Activated T-cell treated with anti-CD3 and anti-CD28 coated beads, Interleukin-2, amount 50 U/mL, for 48 hours (primary cell): ENCODE measurements around the gene RETN.

Experiments
- DNase-seq, 2 experiments: peaks; one replicate each; pipeline ENCODE4 v3.0.0-alpha.2; 2020

RETN gene, protein sequence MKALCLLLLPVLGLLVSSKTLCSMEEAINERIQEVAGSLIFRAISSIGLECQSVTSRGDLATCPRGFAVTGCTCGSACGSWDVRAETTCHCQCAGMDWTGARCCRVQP

DNA sequence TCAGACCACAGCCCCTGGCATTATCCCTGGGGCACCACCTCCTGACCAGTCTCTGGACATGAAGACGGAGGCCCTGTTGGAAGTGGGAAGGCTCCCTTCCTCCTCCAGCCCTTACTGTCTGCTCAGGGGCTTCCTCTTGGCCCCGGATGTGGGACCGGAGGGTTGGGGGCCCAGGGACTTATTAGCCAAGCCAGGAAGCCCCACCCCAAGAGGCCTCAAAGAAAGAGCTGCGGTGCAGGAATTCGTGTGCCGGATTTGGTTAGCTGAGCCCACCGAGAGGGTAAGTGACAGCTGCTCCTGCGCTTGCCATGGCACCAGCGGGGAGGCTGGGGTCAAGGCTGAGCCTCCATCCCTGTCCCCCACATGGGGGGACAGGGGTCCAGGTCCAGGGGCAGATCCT lies at the start of gene RETN:
TSS of gene RETN (plus strand) at position 208 of the 400 bp plus-strand sequence. CDS start 278 bp downstream, outside the sequence.
- no peak for DNase-seq

DNA sequence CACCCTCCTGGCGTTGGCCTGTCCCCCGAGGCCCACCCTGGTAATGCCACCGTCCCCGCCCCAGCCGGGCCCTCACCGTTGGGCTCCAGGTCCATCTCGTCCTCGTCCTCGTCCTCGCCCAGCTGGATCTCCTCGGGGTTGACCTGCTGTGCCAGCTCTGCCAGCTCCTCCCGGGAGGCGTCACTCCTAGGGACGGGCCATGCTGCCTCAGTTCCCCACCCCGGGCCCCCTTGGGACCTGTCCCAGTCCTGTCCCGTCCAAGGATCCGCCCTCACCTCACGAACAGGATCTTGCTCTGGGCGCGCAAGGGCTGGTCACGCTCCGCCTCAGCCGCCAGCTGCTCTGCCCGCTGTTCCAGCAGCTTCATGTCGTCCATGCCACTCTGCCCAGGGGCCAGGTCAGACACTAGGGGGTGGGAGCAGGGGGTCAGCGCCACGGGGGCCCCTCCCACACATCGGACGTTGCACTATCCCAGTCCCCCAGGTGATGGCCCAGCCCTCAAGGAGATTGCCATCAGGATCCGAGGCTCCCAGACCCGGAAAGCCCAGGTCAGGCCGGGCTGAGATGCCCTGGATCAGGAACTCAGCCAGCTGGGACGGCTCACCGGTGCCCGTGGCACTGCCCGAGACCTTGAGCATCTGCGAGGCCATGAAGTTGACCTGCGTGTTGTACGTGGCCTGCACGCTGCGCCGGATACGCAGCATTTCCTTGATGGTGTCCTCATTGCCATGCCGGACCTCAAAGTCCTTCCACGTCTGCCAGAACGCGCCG lies 49.0 kb upstream of the RETN start:
- no peak for DNase-seq

DNA sequence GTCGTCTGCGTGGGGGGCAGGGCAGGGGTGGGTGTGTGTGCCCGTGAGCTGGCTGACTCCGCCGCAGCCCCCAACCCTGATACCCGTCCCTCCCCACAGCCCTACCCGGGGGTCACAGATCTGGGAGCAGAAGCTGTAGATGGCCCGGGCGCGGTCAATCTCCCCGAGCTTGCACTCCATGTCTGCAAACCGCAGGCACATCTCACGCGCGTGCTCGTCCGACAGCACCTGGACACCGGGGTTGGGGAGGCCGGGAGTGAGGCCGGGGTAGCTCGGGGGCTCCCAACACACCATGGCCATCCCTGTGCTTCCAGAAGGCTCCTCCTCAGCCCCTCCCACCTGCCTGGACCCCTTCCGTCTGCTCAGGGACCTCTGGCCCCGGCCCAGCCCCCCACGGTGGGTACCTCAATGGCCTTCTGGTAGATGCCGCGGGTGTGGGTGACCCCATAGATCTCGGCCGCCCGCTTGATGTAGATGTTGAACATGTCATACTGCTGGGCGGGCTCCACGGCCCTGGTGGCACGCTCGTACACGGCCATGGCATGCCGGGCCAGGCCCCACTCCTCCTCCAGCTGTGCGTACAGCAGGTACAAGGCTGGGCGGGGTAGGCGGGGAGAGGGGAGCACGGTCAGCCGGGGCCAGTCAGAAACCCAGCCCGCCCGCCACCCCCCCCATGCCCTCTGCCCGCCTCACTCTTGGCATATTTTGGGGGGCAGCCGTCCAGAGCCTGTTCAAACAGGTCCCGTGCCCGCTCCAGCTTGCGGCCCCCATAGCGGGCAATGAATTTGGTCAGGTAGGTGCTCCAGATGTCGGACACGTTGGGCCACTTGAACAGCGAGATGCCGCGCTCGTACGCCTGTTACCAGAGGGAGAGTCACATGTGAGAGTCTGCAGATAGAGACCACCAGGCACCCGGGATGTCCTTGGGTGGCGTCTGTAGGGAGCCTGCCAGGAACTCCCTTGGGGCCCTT lies 48.1 kb upstream of the RETN start:
- DNase-seq, result no peak

DNA sequence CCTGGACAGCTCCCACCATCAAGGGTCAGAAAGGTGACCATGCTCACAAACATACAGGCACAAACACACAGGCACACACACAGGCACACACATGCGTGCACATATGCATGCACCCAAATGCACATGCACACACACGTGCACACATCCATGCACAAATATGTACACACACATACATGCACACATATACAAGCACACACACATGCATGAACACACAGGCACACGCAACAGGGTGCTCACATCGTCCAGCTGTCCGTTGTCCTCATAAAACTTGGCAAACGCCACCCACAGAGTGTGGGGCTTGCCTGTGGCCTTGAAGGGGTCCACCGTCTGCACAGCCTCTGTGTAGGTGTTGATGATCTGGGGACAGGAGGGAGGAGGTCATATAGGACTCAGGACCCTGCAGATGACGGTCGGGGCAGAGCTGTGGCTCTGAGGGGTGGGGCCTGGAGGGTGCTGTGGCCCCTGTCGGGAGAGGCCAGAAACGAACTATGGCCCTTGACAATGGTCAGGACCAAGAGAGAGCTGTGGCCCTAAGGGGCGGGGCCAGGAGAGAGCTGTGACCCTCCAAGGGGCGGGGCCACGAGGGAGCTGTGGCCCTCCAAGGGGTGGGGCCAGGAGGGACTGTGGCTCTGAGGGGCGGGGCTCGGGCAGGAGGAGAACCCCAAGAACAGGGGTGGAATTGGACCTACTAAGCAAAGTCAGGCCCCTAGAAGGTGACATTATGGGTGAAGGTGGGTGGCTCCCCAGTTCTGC lies 45.7 kb upstream of the RETN start:
- peak in 1 of 2 experiments; percentile 45 for DNase-seq

DNA sequence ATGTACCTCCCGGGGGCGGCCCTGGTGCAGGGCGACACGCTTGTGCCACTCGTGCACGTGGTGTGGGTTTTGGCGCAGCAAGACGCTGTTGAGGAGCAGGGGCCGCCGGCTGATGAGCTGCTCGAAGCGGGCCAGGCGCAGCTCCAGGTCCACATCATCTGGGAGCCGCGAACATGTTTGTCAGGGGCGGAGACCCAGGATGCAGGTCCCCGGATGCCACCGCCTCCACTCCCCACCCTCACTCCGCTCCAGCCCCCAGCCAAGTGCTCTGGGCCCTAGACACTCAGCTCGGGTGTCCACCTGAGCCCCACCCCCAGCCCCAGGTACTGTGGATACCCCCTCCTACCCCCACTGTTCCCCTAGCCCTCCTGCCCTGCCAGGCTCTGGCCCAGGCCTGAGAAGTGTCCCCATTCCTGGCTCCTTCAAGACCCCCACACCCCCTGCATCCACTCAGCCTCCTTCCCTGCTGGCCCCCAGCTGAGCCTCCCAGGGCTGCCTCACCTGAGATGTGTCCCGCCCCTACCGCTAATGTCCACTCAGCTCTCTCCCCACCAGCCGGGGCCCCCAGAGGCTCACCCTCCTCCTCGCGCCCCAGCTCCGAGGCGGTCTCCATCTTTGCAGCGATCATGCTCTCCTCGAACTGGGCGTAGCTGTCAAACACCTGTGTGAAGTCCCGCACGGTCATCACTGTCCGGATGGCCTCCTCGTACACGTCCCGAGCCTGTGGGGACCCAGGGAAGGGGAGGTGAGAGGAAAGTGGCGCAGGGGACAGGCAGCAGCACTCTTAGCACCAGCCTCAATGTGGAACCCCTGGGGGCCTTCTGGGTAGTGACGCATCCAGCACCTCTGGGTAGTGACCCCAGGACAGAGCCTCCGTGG lies 44.9 kb upstream of the RETN start:
- no peak for DNase-seq

DNA sequence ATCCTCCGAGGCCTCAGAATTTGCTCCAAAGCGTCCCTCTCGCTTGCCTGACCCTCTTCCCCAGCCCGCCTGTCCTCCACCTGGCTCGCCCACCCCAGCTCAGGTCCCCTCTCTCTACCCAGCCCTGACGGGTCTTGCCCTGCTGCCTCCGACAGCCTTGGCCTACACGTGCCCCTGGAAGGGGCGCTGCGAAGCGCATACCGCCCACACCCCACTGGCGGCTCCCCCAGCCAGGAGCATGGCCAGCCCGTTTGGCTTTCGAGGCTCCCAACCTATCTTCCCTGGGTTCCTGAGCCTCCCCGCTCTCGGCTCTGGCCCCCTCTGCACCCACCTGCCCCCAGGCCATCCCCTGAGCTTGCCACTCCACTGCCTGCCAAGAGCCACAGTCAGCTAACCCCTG lies 44.0 kb upstream of the RETN start:
- no peak for DNase-seq

DNA sequence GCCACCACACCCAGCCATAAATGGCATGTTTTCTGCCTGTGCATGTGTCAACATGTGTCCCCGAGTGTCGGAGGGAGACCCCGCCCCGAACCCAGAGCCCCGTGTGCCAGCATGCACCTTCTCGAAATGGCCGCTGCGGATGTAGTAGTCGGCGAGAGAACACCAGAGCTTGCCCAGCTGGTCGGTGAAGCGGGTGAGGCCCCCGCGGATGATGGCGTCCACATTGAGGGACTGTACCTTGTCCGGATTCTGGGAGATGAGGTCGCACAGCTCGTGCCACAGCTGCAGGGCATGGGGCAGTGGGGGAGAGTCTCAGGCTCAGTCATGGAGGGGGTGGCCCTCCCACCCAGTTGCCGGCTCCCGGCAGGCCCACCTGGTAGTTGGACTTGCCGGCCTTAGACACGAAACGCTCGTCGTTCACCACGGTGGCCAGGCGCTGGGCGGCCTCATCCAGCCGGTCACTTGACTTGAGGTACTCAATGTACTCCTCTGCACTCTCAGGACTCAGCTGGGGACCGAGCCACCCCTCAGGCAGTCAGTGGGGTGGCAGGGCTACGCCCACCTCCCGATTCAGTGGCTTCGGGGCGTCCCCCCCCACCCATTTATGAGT lies 43.0 kb upstream of the RETN start:
- no peak for DNase-seq

DNA sequence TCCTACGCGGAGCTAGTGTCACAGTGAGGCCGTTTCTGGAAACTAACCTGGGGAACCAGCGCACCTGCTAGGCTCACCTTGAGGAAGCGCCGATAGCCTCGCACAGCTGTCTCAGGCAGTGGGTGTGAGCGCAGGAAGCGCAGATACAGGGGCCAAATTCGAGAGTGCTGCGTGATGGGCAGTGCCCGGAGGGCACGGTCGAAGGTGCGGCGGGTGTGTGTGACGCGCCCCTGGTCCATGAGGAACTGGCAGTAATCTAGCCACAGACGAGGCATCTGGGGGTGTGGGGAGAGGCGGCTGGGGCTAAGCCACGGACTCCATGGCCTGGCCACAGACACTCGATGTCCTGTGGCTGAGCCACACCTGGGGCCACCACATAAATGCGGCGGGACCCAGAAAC lies 41.7 kb upstream of the RETN start:
- DNase-seq, result no peak

DNA sequence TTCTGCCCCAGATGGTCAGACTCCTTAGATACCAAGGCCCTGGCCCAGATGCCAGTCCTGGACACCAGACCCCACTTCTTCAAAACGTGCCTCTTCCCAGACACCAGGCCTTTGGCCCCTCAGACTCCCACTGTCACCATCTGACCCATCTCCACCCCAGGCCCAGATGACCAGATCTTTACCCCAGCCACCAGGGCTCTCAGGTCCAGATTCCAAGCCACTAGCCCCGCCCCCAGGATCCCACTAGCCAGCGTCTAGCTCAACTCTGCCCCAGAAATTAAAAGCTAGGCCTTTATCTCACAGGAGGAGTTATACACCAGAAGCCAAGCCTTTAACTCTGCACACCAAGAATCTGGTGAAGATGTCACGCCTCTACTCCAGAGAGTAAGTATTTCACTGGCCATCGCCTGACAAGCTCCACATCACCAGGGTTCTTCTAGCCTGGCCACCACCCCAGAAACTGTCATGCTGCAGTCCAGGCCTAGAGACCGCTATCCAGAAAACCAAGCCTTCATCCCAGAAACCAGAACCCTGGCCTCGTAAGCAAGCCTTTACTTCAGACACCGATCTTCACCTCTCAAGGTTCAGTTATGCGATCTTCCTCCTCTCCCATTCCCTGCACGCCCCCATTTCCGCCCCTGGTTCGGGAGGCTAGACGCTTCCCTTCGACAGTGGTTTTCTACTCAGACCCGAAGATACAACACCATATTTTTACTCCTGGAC lies 40.1 kb upstream of the RETN start:
- DNase-seq, result no peak

DNA sequence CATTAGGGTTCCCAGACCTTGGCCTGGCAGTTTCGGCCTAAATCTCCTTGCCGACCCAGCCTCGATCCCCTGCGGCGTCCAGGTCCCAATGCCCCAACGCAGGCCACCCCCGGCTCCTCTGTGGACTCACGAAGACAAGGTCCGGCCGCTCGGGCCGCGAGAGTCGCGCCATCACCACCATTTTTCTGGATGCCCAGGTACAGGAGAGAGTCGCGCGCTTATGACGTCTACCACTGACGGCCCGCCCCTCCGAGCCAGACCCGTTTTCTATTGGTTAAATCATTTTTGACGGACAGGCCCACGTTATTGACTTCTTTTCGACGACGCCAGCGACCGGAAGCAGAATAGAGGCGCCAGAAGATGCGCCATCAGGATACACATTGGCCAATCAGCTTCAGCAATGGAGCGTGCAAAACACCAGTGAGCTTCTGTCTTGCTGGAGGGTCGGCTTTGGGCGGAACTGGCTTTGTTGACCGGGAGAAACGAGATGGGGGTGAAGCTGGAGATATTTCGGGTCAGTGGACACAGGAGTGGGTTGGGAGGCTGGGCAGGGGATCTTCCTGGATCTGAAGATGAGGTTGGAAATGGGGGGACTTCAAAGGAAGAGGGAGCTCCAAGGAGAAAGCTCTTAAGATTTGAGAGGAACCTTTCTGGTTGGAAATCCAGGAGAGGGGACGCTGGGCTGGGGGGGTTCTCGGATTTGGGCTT lies 39.3 kb upstream of the RETN start, which contains the start of the genes PET100 and XAB2:
TSS of gene PET100 (plus strand) at position 447 of the 708 bp plus-strand sequence. CDS start at position 488, 41 bp downstream.
TSS of gene XAB2 (minus strand) at position 199 of the 708 bp plus-strand sequence. CDS start at position 181, 18 bp downstream.
- DNase-seq, result peak; percentile 95 to 96

DNA sequence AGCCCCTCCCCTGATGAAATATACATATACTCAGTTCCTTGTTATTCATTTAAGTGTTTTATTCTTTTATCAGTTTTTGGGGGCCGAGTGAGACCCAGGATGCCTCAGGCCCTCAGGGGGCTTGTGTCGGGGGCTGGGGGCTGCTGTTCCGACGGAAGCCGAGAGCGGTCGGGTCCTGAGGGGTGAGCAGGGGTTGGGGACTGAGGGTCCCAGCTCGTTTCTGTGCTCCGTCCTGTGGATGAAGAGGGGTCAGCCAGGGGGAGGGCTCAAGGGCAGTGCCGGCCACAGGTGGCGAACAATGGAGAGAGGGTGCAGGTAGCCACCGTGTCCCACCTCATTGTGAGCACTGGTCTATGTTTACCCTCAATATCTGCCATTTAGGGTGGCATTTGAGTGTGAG lies 37.3 kb upstream of the RETN start:
- no peak for DNase-seq

DNA sequence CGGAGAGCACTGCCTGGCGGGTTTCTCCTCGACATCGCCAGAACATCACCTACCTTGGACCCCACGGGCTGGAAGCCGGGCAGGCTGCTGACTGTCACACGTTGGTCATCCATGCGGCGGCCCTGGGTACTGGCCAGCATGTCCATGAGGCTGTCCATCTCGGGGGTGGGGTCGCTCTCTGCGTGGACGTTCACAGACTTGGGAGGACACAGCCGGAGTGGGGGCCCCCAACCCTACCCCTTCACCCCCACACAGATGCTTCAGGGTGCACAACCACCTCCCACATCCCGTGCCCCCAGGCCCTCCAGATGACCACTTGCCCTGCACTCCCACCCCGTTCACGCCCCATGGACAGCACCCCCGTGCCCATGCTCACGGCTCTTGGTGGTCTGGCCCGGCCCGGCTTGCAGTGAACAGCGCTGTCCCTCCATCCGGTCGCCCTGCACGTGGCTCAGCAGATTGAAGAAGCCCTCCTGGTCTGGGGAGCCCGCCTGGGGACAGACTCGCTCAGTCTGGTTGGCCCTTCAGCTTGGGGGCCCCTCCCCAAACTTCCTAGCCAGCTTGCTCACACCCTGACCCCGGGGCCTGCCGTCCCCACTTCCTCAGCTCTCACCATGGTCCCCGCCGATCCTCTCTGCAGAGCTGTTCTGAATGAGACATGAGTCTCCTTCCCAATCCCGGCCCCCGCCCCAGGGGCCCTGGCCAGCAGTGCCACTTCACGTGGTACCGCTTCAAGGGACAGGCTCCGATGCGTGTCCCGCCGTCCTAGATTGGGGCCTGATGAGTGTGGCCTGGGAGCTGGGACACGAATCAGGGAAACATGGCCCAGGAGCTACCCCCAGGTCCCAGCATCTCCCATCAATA lies 36.3 kb upstream of the RETN start:
- DNase-seq, result no peak

DNA sequence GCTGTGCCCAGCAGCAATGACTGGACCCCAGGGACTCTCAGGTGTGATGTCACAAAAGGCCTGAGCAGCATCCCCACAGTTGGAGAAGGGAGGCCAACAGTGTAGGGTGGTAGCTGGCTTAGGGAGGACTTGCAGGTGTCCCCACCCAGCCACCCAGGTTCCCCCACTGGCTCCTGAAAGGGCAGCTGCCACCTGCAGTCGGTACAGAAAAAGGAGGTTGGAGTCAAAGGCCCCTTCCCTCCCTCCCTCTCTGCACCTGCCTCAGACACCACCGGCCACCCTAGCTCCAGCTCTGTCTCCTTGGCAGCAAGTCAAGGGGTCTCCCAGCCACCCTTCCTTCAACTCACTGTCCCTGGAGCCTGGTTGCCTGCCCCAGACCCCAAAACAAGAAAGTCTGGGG lies 35.2 kb upstream of the RETN start, which contains the start of gene PCP2:
TSS of gene PCP2 (minus strand) at position 22 of the 400 bp plus-strand sequence. CDS start 262 bp downstream, outside the sequence.
- DNase-seq, result no peak

DNA sequence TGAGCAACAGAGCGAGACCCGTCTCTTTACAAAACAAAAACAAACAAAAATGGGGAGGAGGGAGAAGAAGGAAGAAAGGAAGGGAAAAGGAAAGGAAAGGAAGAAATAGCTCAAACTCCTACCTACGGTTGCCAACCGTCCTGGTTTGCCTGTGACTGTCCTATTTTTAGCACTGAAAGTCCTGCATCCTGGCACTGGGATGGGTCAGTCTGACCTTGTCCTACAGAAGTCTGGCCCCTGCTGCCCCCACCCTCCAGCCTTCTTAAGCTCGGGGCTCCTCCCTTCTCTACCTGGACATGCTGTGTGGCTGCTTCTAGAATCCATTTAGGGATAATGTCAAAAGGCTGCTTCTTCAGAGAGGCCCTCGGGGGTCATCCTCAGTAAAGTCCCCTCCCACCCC lies 33.2 kb upstream of the RETN start:
- DNase-seq, result no peak

DNA sequence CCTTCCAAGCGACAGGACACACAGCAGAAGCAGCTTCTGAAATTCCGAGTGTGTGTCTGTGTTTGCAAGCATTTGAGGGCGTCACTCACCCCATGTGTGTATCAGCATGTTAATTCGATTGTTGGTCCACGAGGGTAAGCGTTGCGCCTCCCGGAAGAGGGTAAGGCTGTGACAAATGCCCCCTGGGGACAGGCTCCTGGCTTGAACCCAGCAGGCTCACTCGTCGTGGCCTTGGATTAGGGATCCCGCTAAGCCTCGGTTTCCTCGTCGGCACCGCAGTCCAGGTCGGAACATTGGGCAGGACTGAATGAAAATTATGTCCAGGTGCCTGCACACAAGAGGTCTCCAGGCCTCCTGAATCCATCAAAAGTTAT lies 32.5 kb upstream of the RETN start:
- no peak for DNase-seq

DNA sequence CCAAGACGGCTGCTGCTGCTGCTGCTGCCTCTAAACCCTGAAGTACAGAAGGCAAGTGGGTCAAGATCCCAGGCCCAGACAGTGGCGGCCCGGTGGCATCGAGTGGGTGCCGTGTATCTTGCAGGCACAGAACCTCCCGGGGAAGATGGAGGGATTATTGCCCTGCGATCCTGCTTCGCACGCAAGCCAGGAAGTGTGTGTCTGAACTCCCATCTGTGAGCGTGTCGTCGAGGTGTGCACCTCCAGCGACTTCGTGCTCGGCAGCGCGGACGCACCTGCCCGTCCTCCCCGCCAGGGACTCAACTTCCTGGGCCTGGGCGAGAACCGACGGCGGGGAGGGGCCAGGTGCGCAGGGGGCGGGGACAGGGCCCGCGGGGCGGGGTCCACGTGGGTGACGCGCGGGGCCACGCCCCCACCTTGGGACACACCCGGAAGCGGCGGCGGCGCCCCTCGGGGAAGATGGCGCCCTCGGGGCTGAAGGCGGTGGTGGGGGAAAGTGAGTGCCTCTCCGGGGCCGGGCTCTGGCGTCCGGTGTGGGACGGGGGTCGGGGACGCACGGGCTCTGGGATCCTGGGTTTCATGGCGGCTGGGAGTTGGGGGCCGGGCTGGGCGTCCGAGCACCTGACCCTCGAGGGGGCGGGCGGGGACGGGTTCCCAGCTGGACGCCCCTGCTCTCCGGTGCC lies 32.0 kb upstream of the RETN start, which contains the start of gene STXBP2:
TSS of gene STXBP2 (plus strand) at position 420 of the 683 bp plus-strand sequence. CDS start at position 460, 40 bp downstream.
- peak; percentile 95 to 97 for DNase-seq

DNA sequence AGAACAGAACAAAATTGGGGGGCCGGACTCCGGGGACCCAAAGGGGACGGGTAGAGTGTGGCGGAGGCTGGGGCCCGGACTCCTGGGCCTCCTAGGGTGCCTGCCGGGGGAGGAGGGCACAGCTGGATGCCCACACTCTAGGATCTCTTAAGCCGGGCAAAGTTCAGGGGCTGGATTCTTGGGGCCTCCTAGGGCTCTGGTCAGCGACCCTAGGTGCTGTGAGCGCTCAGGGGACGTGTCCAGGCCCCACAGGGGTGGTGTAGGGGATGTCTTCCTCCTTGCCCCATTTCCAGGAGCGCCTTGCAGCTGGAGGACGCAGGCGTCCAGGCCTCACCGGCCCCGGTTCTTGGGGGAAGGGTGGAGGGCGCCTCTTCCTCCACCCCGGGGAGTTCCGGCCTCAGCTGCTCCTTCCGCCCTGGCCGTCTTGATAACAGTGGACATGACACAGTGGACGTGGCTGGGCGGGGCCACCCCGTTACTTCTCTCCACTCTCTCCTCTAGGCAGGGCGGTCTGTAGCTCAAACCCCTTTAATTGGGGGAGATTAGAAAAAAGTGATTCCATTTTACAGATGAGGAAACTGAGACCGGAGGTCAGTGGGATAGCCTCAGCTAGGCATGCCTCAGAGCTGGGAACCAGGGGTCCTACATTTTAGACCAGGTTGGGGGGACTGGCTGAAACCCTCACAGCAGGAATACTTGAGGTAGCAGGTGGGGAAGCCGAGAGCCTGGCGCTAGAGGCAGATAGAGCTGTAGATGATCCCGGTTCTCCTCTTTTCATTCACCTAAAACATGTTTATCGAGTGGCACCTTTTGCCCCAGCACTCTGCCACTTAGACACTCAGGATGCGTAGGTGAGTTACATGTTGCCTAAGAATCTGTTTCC lies 31.2 kb upstream of the RETN start:
- no peak for DNase-seq
